GM19328 (cell line): Measurements from ENCODE around the gene DEDD2.

Source experiments
- ATAC-seq: cut with Tn5 transposase; IDR thresholded peaks from one replicate; pipeline ENCODE4 v1.9.1; 2021; ENCODE audit warnings: mild to moderate bottlenecking, moderate library complexity; ENCODE audit not compliant: unreplicated experiment

Gene DEDD2

GRCh38 chr19:42151782-42152684, 65.4 kb downstream of the DEDD2 start:
- no peak for ATAC-seq

- no peak for ATAC-seq
Observed at GRCh38 chr19:42150911-42151361, 66.5 kb downstream of the DEDD2 start.

- ATAC-seq = no peak
Observed at GRCh38 chr19:42150364-42150763, 67.1 kb downstream of the DEDD2 start.

- no peak for ATAC-seq
Observed at GRCh38 chr19:42149447-42150202, 67.9 kb downstream of the DEDD2 start.
